BJ (cell line): Measurements from ENCODE around the gene UBR2. TPM values are rescaled to one million over a fixed set of nuclear protein-coding genes. Genes with fewer than 3 reads are reported as not detected.

Source experiments
- CTCF ChIA-PET: fragments of 350-600 bp; formaldehyde crosslinking; extraction: SDS; loops from one replicate; lab custom pipeline; 2021; ENCODE audit warnings: antibody characterized with exemption, inconsistent platforms; lab: Yijun Ruan, JAX
- POLR2A ChIA-PET: fragments of 300-600 bp; sonication (Branson Sonifier 250); formaldehyde crosslinking; extraction: SDS; loops from one replicate; lab custom pipeline; 2021; ENCODE audit warnings: antibody characterized with exemption; lab: Charles Lee
- DNase-seq: peaks from one replicate; pipeline ENCODE4 v3.0.0-alpha.2; 2011; ENCODE audit warnings: low read depth
- H3K27me3 ChIP-seq: 2 replicates; pipeline ENCODE4 v1.6.0; 2011; ENCODE audit warnings: low read length; ENCODE audit not compliant: control insufficient read depth, insufficient read depth
- H3K36me3 ChIP-seq: 2 replicates; pipeline ENCODE4 v1.5.1; 2011; ENCODE audit warnings: low read length; ENCODE audit not compliant: control insufficient read depth, insufficient read depth
- H3K4me3 ChIP-seq: 2 replicates; pipeline ENCODE4 v1.5.1; 2011; ENCODE audit warnings: low read depth, mild to moderate bottlenecking, control low read depth, low read length
- polyA minus RNA-seq: library from RNA; depleted of rRNA, polyadenylated mRNA; stranded (reverse); fragments of >200 nt; gene quantifications from 2 replicates; pipeline ENCODE4 v1.2.3, GENCODE V29; 2011; rRNA and poly(A)+ RNA removed
- polyA plus RNA-seq: library from polyadenylated mRNA; depleted of rRNA; stranded (reverse); fragments of >200 nt; gene quantifications from 2 replicates; pipeline ENCODE4 v1.2.3, GENCODE V29; 2011; rRNA removed
- TF ChIP-seq, protein P1 (sequence below): IDR thresholded peaks from 2 replicates; pipeline ENCODE4 v1.5.1; 2011; ENCODE audit warnings: low read depth, mild to moderate bottlenecking, control low read depth, inconsistent platforms, low read length, moderate library complexity; ENCODE audit not compliant: insufficient read depth

UBR2 gene
- polyA plus RNA-seq (9.8 and 18.2 TPM in 2 replicates), polyA minus RNA-seq (14.9 and 15.3 TPM in 2 replicates)

DNA sequence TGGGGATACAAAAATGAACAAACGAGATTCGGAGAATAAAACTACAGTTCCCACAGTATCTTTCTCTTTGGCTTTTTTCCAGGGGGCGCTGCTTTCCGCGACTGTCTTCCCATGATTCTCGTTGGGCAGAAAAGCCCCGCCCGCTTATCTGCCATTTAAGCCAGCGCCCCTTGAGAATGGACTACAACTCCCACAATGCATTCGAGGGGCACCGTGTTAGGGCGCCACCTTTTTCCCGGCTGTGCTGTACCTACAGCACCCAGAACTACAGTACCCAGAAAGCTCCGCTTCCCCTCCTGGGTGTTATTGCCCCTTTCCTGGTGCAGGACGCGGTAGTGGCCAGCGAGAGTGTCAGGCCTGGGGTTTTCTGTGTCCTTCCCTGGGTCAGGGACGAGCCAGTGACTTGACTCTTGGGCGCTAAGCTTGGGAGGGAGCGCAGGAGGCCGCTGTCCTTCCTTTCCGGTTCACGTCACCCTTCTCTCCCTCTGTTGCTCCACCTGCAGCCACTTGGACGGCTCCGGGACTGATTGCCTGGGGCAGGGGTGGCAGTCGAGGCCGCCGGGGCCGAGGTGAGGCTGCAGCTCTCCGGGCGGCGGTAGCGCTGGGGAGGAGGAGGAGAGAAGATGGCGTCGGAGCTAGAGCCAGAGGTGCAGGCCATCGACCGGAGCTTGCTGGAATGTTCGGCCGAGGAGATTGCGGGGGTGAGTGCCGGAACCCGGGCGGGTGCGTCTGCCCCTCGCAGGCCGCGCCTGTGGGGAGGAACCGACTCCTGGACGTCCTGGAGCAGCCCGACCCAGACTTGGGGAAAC, at the start of gene UBR2:
TSS of gene UBR2 (plus strand) at position 333 of the 809 bp plus-strand sequence. CDS start at position 624, 291 bp downstream.
- H3K27me3 ChIP-seq: no peaks in the 10 kb centered on the region
- ChIA-PET POLR2A (interaction anchor here (0.9 kb wide), 1 partner anchor 17 kb away, joined by 3 read pairs; no protein-coding TSS in a partner anchor), CTCF (interaction anchor here (0.6 to 5.8 kb wide), 6 partner anchors 12 to 337 kb away, joined by 3 to 39 read pairs (median 4); no protein-coding TSS in a partner anchor)
- TF ChIP-seq, protein P1, sequence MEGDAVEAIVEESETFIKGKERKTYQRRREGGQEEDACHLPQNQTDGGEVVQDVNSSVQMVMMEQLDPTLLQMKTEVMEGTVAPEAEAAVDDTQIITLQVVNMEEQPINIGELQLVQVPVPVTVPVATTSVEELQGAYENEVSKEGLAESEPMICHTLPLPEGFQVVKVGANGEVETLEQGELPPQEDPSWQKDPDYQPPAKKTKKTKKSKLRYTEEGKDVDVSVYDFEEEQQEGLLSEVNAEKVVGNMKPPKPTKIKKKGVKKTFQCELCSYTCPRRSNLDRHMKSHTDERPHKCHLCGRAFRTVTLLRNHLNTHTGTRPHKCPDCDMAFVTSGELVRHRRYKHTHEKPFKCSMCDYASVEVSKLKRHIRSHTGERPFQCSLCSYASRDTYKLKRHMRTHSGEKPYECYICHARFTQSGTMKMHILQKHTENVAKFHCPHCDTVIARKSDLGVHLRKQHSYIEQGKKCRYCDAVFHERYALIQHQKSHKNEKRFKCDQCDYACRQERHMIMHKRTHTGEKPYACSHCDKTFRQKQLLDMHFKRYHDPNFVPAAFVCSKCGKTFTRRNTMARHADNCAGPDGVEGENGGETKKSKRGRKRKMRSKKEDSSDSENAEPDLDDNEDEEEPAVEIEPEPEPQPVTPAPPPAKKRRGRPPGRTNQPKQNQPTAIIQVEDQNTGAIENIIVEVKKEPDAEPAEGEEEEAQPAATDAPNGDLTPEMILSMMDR: peak; percentile 41
- peak; percentile 95 for DNase-seq
- H3K36me3 ChIP-seq: no peaks in the 10 kb centered on the region
- peak within 1 kb of the TSS; percentile 95 for H3K4me3 ChIP-seq

DNA sequence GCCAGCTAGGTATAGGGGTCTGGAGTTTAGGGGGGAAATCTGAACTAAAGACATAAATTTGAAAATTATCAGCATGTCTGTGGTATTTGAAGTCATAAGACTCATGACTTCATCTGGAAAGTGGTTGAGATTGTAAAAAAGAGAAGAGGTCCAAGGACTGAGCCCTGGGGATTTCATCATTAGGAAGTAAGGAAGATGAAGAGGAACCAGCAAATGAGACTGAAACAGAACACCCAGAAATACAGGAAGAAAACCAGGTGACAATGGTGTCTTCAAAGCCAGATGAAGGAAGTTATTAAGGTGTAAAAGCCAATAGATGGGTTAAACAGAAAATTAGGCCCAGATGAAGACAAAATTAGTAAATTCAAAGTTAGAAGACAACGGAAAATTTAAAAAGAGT, 49.1 kb upstream of the UBR2 start:
- H3K4me3 ChIP-seq: no peak overlapping the region
- POLR2A ChIA-PET: no interaction called here
- CTCF ChIA-PET: no interaction called here
- no peaks in the 10 kb centered on the region for H3K27me3 ChIP-seq
- no peaks in the 10 kb centered on the region for H3K36me3 ChIP-seq
- TF ChIP-seq, protein P1: no peak
- DNase-seq: no peak

DNA sequence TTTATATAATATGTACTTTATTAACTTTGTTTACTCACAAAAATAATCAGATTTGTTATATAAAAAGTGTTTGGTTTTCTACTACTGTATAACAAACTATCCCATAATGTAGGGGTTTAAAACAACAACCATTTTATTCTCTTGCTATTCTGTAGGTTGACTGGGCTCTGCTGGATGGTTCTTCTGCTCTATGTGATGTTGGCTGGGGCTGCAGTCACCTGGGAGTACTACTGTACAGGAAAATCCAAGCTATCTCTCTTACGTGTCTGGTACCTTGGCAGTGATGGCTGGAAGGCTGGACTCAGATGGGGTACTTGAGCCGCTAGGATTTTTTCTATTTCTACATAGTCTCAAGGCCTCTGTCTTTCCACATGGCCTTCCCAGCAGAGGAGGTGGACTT, 44.0 kb upstream of the UBR2 start:
- POLR2A ChIA-PET: no interaction called here
- CTCF ChIA-PET: interaction anchor here (1.9 to 2.5 kb wide), 3 partner anchors 10 to 28 kb away, joined by 6 to 10 read pairs (median 8); no protein-coding TSS in a partner anchor
- TF ChIP-seq, protein P1: no peak
- Histone ChIP-seq H3K27me3 (no peaks in the 10 kb centered on the region), H3K4me3 (no peak overlapping the region), H3K36me3 (no peaks in the 10 kb centered on the region)
- DNase-seq: no peak

DNA sequence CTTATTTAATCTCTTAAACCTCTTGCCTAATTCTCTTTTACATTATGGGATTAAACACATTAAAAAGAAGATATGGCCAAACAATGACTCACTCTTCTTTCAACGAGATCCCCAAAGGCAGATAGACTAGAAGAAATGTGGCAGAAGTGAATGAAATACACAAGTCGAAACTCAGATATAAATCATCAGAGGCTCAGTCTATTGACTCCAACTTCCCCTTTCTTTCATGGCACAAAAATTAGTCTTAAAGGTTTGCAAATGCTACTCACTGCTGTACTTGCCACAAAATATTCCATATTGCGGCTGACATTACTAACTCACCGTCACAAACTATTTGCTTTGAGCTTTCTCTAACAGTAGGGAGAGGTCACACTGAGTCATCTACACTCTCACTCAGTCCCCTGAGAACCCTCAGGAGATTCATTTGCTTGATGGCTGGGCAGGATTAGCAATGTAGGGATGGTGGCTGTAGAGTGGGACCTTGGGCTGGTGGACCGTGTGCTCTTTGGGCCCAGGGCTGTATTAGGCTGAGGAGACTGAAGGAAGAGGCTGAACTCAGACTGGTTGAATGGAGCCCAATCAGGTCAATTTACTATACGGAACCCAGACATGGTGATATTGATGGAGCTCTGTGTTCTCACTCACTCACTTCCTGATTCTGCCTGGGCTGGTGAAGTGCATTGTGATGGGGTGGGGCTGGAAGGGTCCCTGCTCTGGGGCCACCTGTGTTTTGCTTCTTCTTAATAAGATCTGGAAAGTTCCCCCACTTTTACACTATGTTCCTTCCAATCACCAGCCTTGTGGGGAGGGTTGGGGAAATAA, 42.8 kb upstream of the UBR2 start:
- H3K4me3 ChIP-seq: no peak overlapping the region
- TF ChIP-seq, protein P1: no peak
- no peak for DNase-seq
- no peaks in the 10 kb centered on the region for H3K27me3 ChIP-seq
- POLR2A ChIA-PET: no interaction called here
- no peaks in the 10 kb centered on the region for H3K36me3 ChIP-seq
- CTCF ChIA-PET: interaction anchor here (1.0 to 2.5 kb wide), 4 partner anchors 11 to 306 kb away, joined by 3 to 10 read pairs (median 7); no protein-coding TSS in a partner anchor

DNA sequence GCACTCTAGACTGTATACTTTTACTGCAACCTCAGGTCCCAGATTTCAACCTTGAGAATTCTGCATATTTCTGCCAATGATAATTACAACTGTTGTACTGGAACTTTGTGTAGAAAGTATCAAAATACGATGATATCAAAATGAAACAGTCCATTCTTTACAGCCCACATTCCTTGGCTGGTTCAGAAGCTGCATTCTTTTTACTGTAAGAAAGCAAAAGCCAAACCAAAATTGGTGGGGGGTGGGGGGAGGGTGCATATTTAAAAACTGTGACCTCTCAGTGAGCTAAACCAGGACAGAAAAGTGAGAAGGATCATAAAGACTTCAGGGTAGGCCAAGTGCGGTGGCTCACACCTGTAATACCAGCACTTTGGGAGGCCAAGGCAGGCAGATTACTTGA, 41.8 kb upstream of the UBR2 start:
- no peaks in the 10 kb centered on the region for H3K36me3 ChIP-seq
- no peak for DNase-seq
- ChIA-PET CTCF (interaction anchor here (1.0 to 2.5 kb wide), 6 partner anchors 10 to 307 kb away, joined by 3 to 10 read pairs (median 4); no protein-coding TSS in a partner anchor), POLR2A (interaction anchor here (0.6 kb wide), 1 partner anchor 58 kb away, joined by 4 read pairs; no protein-coding TSS in a partner anchor)
- H3K27me3 ChIP-seq: no peaks in the 10 kb centered on the region
- no peak overlapping the region for H3K4me3 ChIP-seq
- TF ChIP-seq, protein P1: no peak
